Liver (tissue), 9 donors: ENCODE data around the gene ZNF341. TPM values are rescaled to one million over a fixed set of nuclear protein-coding genes. Genes with fewer than 3 reads are reported as not detected.

Source experiments
- DNase-seq: peaks from one replicate; pipeline ENCODE4 v3.0.0-alpha.2; 2017; ENCODE audit warnings: low spot score
- H3K27ac ChIP-seq, 2 donors: one replicate each; pipeline ENCODE4 v1.7.0; 2013; ENCODE audit warnings: inconsistent platforms in 2 of 2, low read length in 2 of 2, control low read depth in 1 of 2, low read depth in 1 of 2, mild to moderate bottlenecking in 1 of 2
- H3K27me3 ChIP-seq, 4 donors: one replicate each; pipeline versions ENCODE4 v1.6.1 to v1.7.0; 2013; ENCODE audit warnings: low read length in 3 of 4, inconsistent platforms in 1 of 4, mild to moderate bottlenecking in 1 of 4, moderate library complexity in 1 of 4; ENCODE audit not compliant: control insufficient read depth in 4 of 4, insufficient read depth in 4 of 4
- H3K36me3 ChIP-seq, 4 donors: one replicate each; pipeline versions ENCODE4 v1.6.1 to v1.7.0; 2013; ENCODE audit warnings: low read length in 3 of 4, mild to moderate bottlenecking in 3 of 4, low read depth in 1 of 4, moderate library complexity in 1 of 4; ENCODE audit not compliant: control insufficient read depth in 4 of 4, insufficient read depth in 3 of 4
- H3K4me1 ChIP-seq, 4 donors: one replicate each; pipeline versions ENCODE4 v1.6.1 to v1.7.0; 2013; ENCODE audit warnings: low read length in 3 of 4, mild to moderate bottlenecking in 3 of 4, moderate library complexity in 1 of 4; ENCODE audit not compliant: control insufficient read depth in 4 of 4, insufficient read depth in 4 of 4
- H3K4me3 ChIP-seq, 3 donors: one replicate each; pipeline versions ENCODE4 v1.6.1 to v1.7.0; 2013; ENCODE audit warnings: low read length in 3 of 3, control low read depth in 1 of 3, low read depth in 1 of 3, mild to moderate bottlenecking in 1 of 3
- H3K9ac ChIP-seq, 2 donors: one replicate each; pipeline ENCODE4 v1.7.0; 2013; ENCODE audit warnings: low read length in 2 of 2, mild to moderate bottlenecking in 2 of 2, moderate library complexity in 2 of 2, control low read depth in 1 of 2, low read depth in 1 of 2
- H3K9me3 ChIP-seq, 4 donors: one replicate each; pipeline versions ENCODE4 v1.6.1 to v1.7.0; 2013; ENCODE audit warnings: low read length in 3 of 4; ENCODE audit not compliant: control insufficient read depth in 4 of 4
- ATF3 ChIP-seq: IDR thresholded peaks from 2 replicates; pipeline ENCODE4 v1.6.1; 2016; ENCODE audit warnings: antibody characterized with exemption
- CTCF ChIP-seq: fragments of 150-350 bp; IDR thresholded peaks from 2 replicates; pipeline ENCODE4 v1.5.1; 2017; ENCODE audit warnings: improper control_type of control experiment, low read depth, low read length; ENCODE audit not compliant: missing input control
- EGR1 ChIP-seq, 2 donors: IDR thresholded peaks; 2 replicates each; pipeline ENCODE4 v1.6.1; 2016 to 2018; ENCODE audit warnings: antibody characterized with exemption in 2 of 2, low read depth in 2 of 2
- FOXA1 ChIP-seq: IDR thresholded peaks from 2 replicates; pipeline ENCODE4 v1.6.1; 2016; ENCODE audit warnings: antibody characterized with exemption
- FOXA2 ChIP-seq: IDR thresholded peaks from 2 replicates; pipeline ENCODE4 v1.6.1; 2016; ENCODE audit warnings: antibody characterized with exemption
- GABPA ChIP-seq, 2 donors: IDR thresholded peaks in 1 of 2; conservative IDR thresholded peaks in 1 of 2; 2 replicates each; pipeline ENCODE4 v1.6.1; 2016; ENCODE audit warnings: antibody characterized with exemption in 2 of 2, mild to moderate bottlenecking in 1 of 2, moderate library complexity in 1 of 2
- HNF4A ChIP-seq, 2 donors: conservative IDR thresholded peaks; 2 replicates each; pipeline ENCODE4 v1.6.1; 2016; ENCODE audit warnings: antibody characterized with exemption in 2 of 2, mild to moderate bottlenecking in 2 of 2
- HNF4G ChIP-seq: IDR thresholded peaks from 2 replicates; pipeline ENCODE4 v1.6.1; 2016; ENCODE audit warnings: antibody characterized with exemption
- MAX ChIP-seq: IDR thresholded peaks from 2 replicates; pipeline ENCODE4 v1.6.1; 2016; ENCODE audit warnings: antibody characterized with exemption
- NR2F2 ChIP-seq: IDR thresholded peaks from 2 replicates; pipeline ENCODE4 v1.6.1; 2016; ENCODE audit warnings: antibody characterized with exemption
- RAD21 ChIP-seq, 2 donors: IDR thresholded peaks; 2 replicates each; pipeline ENCODE4 v1.6.1; 2016; ENCODE audit warnings: antibody characterized with exemption in 2 of 2, mild to moderate bottlenecking in 2 of 2
- REST ChIP-seq: IDR thresholded peaks from 2 replicates; pipeline ENCODE4 v1.6.1; 2016; ENCODE audit warnings: antibody characterized with exemption, mild to moderate bottlenecking
- RXRA ChIP-seq, 2 donors: IDR thresholded peaks; 2 replicates each; pipeline ENCODE4 v1.6.1; 2017 to 2018; ENCODE audit warnings: antibody characterized with exemption in 2 of 2, mild to moderate bottlenecking in 1 of 2
- SP1 ChIP-seq: IDR thresholded peaks from 2 replicates; pipeline ENCODE4 v1.6.1; 2018; ENCODE audit warnings: antibody characterized with exemption, mild to moderate bottlenecking
- YY1 ChIP-seq: IDR thresholded peaks from 2 replicates; pipeline ENCODE4 v1.6.1; 2016; ENCODE audit warnings: antibody characterized with exemption, mild to moderate bottlenecking
- ZBTB33 ChIP-seq: IDR thresholded peaks from 2 replicates; pipeline ENCODE4 v1.6.1; 2016; ENCODE audit warnings: antibody characterized with exemption
- WGBS: extraction: QIAGEN DNeasy Blood & Tissue Kit; methylation state at CpG from one replicate; pipeline ENCODE4 v1.1.7; 2013; 5-methylcytosine and 5-hydroxymethylcytosine counted together
- polyA plus RNA-seq, 2 donors: library from polyadenylated mRNA; stranded (reverse) in 1 of 2; unstranded in 1 of 2; fragments of 200-250 nt in 1 of 2; fragments of >200 nt in 1 of 2; fragmentation: Nextera tagmentation in 1 of 2; extraction: Ambion mirVana in 1 of 2; gene quantifications; one replicate each; pipeline versions ENCODE4 v1.2.1 to v1.2.3, GENCODE V29; 2013 to 2015
- total RNA-seq, 2 donors: library from RNA; depleted of rRNA; stranded (reverse); fragments of >200 nt; gene quantifications; one replicate each; pipeline ENCODE4 v1.2.3, GENCODE V29; 2014
- donor health status: healthy.
- donor health status: healthy.
- donor health status: healthy.
- donor health status: healthy.
- donor health status: healthy.

Gene ZNF341
- total and polyA plus RNA-seq, 4 donors, result 0.69 to 1.1 (median 0.82) TPM

- Histone ChIP-seq H3K27ac (no peak overlapping the region), H3K9me3 (no peaks in the 10 kb centered on the region), H3K36me3 (no peaks in the 10 kb centered on the region), H3K9ac (no peak overlapping the region), H3K4me1 (peaks cover 3 to 13% (median 8%) of the 10 kb centered on the region in 4 donors), H3K27me3 (no peaks in the 10 kb centered on the region), H3K4me3 (no peak overlapping the region)
- 96% methylated on average over 5 of the region's 5 CpGs for WGBS
- TF ChIP-seq RAD21 (IDR thresholded peaks at IDR 0.05), result no peak
- no peak for DNase-seq
Observed at GRCh38 chr20:33727115-33727479, 4.7 kb upstream of the ZNF341 start.

GRCh38 chr20:33727806-33728205 lies 4.0 kb upstream of the ZNF341 start:
- Histone ChIP-seq H3K9me3 (no peaks in the 10 kb centered on the region), H3K27ac (no peak overlapping the region), H3K9ac (no peak overlapping the region), H3K36me3 (no peaks in the 10 kb centered on the region), H3K4me1 (peaks cover 6 to 19% (median 12%) of the 10 kb centered on the region in 4 donors), H3K27me3 (no peaks in the 10 kb centered on the region), H3K4me3 (no peak overlapping the region)
- no peak for DNase-seq
- TF ChIP-seq SP1, result no peak
- 95% methylated on average over 3 of the region's 3 CpGs for WGBS

- Histone ChIP-seq H3K4me1 (peaks cover 10 to 26% (median 16%) of the 10 kb centered on the region in 4 donors), H3K27me3 (no peaks in the 10 kb centered on the region), H3K27ac (no peak overlapping the region), H3K9me3 (no peaks in the 10 kb centered on the region), H3K9ac (no peak overlapping the region), H3K36me3 (no peaks in the 10 kb centered on the region), H3K4me3 (no peak overlapping the region)
- 95% methylated on average over 2 of the region's 2 CpGs for WGBS
- TF ChIP-seq ATF3 (no peak), FOXA1 (no peak), CTCF (no peak), YY1 (no peak), ZBTB33 (no peak), FOXA2 (no peak), HNF4A (conservative IDR thresholded peaks at IDR 0.05) (no peak), GABPA (IDR thresholded peaks at IDR 0.05 in 1 of 2, conservative IDR thresholded peaks at IDR 0.05 in 1 of 2) (no peak), RXRA (IDR thresholded peaks at IDR 0.05) (no peak), NR2F2 (no peak), HNF4G (no peak), MAX (no peak), SP1 (no peak), EGR1 (IDR thresholded peaks at IDR 0.05; ENCODE audit: low read depth in 2 of 2) (no peak), REST (no peak), RAD21 (IDR thresholded peaks at IDR 0.05) (no peak)
- DNase-seq, result no peak
Observed at GRCh38 chr20:33728463-33728862, 3.3 kb upstream of the ZNF341 start.
